EL (cell line): Measurements from ENCODE around the gene NT5DC4.

Source experiments
- DNase-seq: peaks from one replicate; pipeline ENCODE4 v3.0.0-alpha.2; 2016

NT5DC4 gene

GRCh38 chr2:112720785-112721184 lies at the start of gene NT5DC4:
Gene NT5DC4 (plus strand): TSS chr2:112721020. CDS start chr2:112721080, 60 bp downstream.
- DNase-seq: no peak

DNA sequence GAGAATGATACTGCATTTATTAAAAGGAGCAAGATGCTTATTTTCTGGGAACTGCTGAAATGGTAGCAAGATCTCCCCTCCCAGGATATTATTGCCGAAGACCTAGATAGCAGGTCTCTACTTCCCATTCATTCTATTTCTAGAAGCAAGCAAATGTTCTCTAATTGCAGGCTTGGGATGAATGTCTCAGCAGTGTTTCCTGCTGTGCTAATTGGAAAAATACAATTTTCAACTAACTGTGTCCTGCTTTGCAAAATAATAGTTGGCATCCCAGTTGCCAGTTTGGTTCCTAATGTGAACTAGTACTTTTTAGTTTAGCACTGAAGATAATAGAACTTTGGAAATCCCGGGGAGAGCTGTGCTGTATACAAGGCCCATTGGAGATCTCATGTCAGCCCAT lies 49.0 kb upstream of the NT5DC4 start:
- no peak for DNase-seq

DNA sequence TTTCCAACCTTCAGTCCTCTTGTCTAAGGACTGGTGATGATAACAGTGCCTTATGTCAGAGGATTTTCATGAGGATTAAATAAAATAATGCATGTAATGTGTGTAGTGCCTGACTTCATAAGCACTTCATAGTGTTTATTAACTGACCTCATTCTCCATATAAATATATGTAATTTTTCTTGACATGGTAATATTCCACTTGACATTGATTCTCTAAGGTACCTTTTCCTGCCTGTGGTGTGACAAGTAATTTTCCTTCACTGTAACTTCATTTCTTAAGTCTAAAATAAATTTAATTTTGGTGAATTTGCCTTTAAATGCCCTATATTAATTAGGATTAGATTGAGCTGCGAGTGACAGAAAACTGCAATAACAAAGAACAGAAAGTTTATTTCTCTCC lies 47.8 kb upstream of the NT5DC4 start:
- DNase-seq: no peak

- no peak for DNase-seq
Observed at GRCh38 chr2:112674229-112674628, 46.6 kb upstream of the NT5DC4 start.

DNA sequence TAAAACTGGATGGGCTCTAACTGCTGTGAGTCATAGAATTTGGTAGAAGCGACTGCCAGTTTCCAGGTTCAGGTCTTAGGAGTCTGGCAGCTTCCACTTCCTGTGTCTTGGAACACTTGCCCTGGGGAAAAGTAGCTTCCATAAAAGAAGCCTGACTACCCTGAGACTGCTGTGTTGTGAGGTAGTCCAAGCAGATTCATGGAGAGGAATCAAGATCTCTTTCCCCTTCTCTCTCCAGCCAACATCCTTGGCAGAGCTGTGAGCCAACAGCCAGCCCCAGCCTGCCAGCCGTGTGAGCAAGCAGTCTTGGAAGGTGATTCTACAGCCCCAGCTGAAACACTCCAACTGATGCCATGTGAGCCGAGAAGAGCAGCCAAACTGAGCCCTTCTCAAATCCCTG lies 41.3 kb upstream of the NT5DC4 start:
- DNase-seq: peak; percentile 43

- no peak for DNase-seq
Observed at GRCh38 chr2:112680666-112681101, 40.1 kb upstream of the NT5DC4 start.

DNA sequence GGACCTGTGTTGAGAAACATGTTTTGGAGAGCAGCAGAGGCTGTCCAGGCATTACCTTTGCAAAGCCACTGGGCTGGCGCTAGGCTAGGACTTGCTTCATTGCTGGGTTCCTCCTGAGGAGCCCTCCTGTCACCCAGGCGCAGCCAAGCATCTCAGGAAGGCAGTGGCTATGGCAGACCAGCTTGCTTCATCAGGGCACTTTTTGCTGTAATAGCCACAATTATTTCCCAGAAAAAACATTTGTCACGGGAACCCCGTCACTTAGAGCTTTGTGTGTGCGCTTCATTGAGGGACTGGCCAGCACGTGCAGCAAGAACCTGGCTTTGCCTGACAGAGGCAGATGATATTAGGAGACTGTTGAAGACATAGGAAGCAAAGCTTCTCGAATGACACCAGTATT lies 38.7 kb upstream of the NT5DC4 start:
- no peak for DNase-seq

GRCh38 chr2:112683550-112684414 lies 37.0 kb upstream of the NT5DC4 start:
- no peak for DNase-seq

- no peak for DNase-seq
Observed at GRCh38 chr2:112684415-112684775, 36.4 kb upstream of the NT5DC4 start.

- DNase-seq: no peak
Observed at GRCh38 chr2:112685271-112685884, 35.4 kb upstream of the NT5DC4 start.

GRCh38 chr2:112686348-112687217 lies 34.2 kb upstream of the NT5DC4 start:
- DNase-seq: no peak

DNA sequence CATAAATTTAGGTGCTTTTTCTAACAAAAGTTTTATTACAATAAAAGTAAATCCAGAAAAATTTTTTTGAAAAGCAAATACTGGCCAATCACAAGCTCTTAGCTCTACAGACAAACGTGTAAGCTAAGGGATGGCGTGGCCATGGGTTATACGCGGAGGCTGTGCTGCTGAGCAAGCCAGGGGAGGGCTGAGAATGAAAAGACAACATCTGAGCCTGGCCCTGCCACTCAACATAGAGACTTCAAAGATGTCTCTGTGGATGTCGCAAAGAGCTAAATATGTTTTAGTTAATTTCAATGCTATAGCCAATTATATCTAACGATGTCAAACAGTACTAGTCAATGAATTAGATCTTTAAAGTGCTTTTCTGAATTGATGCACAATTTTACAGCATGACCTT lies 33.3 kb upstream of the NT5DC4 start:
- DNase-seq: no peak

- DNase-seq: peak; percentile 44
Observed at GRCh38 chr2:112688086-112688880, 32.5 kb upstream of the NT5DC4 start.

GRCh38 chr2:112690853-112691401 lies 29.9 kb upstream of the NT5DC4 start:
- DNase-seq: peak; percentile 60

DNA sequence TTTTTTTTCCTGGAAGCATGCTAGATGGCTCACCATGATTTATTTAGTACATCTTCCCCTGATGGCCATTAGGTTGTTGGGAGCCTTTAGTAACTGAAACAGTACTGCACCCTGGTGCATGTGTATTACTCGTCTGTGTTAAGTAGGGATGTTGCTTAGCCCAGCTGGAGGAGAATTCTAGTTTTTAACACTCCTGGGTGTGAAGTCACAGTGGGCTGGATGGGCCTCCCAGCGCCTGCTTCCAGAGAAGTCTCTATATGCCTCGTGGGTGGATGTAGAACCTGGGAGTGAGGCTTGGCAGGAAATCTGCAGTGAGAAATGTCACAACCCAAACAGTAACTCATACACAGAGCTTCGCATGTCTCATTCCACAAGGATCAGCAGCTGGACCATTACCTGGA lies 28.9 kb upstream of the NT5DC4 start:
- DNase-seq: peak; percentile 23

GRCh38 chr2:112692495-112692911 lies 28.3 kb upstream of the NT5DC4 start:
- DNase-seq: peak; percentile 97

DNA sequence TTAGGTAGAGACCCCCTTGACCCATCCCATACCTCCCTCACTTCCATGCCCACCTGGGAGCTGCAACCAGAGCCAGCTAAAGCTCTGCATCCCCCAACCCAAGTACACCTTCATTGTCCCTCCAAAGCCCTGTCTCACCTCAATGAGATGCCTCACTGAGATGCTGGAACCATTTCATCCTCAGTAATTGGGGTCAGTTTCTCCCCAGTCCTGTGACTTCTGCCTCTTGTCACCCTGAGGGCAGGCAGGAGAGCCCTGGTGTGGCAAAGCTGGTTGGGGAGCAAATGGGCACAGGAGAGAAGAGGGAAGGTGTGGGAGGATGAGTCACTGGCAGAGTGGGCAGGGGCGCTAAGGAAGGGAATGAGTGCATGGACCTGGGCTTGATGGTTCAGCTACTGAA lies 27.9 kb upstream of the NT5DC4 start:
- no peak for DNase-seq

DNA sequence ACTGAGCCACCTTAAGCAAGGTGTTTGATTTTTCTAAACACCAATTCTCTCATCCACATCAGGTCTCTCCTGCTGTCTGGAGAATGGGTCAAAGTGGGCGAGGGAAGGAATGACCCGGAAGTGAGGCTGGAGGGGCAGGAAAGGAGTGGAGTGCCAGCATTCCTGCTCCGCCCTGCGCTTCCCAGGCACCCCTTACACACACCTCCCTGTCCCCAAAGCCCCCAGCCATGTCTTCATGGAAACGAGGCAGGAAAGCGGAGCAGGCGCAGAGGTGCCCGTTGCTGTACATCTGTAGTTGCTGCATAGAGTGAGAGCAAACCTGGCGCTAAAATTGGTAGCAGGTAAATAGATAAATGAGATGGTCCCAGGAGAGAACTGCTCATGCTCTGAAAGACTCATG lies 27.2 kb upstream of the NT5DC4 start:
- no peak for DNase-seq

DNA sequence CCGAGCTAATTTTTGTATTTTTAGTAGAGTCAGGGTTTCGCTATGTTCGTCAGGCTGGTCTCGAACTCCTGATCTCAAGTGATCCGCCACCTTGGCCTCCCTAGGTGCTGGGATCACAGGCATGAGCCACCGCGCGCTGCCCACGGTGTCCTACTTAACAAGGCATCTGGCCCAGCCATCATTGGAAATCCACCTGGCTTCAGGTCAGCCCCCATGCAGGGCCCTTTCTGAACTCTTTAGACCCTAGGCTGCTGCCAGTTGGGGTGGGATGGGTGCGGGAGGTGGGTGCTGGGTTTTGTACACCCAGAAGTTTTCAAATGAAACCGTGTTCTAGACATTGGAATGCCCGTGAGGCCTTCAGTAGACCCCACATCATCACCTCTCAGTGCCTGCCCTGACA lies 26.6 kb upstream of the NT5DC4 start:
- DNase-seq: no peak

GRCh38 chr2:112698834-112699515 lies 21.8 kb upstream of the NT5DC4 start:
- no peak for DNase-seq

- DNase-seq: no peak
Observed at GRCh38 chr2:112699984-112700667, 20.7 kb upstream of the NT5DC4 start.
